Measurements from ENCODE around the gene MPP3.

The MPP3 gene

DNA sequence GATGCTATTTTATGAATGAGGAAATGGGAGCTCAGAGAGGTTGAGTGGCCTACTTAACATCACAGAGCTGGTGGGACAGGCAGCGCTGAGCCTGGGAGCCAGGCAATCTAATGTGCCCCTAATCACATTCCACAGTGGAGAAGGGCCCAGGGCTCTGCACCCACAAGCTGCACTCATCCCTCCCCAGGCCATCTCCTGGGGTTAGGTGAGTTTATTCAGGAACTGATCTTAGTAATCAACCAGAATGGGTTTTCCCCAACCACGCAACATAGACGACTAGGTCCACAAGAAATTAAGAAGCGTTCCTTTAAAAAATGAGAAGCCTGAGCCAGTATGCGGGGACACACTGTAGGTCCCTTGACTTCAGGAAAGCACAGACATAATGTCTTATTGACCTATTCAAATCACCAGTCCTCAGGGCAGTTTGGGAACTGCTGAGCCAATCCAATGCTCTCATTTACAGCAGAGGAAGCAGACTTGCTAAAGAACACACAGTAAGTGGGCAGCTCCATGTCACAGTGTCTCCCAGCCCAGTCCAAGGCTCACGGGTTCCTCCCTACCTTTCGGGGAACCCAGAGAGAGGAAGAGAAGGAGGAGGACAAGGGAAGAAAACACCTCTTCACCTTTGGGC is 2.3 kb downstream of the MPP3 start:
- DNase-seq, result peak; percentile 29

GRCh38 chr17:43829738-43830137 is 3.2 kb downstream of the MPP3 start:
- no peak for DNase-seq

GRCh38 chr17:43827596-43827995 is 5.3 kb downstream of the MPP3 start:
- no peak for DNase-seq

DNA sequence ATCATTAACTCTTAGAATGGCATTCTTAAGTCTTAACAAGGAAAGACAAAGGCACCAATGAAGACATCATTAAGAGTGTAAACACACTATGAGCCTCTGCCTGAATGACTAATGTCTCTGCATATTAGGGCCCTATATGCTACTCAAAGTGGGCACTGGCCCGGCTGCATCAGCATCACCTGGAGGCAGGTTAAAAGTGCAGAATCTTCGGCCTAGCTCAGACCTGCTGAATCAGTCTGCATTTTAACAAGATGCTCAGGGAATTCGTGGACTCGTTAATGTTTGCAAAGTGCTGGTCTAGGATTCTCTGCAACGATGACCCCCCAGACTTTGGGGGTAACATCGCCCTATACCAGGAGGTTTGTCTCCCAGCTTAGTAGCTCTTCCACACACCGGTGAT is 6.7 kb downstream of the MPP3 start:
- no peak for DNase-seq

GRCh38 chr17:43825567-43825966 is 7.4 kb downstream of the MPP3 start:
- DNase-seq, result no peak

DNA sequence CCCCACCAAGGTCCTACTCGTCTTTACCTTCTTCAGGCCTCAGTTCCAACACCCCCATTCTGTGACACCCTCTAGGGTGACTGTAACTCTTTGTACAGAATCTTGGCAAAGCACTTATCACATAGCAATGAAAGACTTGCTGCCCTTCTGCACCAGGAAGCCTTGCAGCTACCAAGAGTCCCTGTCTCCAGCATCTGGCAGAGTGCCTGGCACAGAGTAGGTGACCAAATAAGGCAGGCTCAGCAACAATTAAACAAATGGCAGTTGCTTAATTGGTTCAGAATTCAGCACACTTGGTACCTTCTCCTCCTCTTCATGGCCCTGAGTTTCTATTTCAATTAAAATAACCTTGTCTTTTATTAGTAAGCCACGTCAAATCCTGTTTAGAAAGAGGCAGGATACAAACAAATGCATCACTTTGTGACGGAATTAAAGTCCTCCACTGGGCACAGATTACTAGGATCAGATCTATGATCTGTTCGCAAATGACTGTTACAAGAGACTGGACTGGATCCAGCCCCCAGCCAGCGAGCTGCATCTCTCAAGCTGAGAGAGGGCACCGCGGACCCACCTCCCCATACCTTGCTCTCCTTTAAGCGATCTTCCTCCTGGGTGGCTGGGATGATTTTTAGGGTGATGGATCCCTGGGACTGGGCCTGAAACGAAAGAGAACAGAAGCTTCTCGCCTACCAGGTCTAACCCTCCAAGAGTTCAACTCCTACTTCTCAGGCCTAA is 9.4 kb downstream of the MPP3 start:
- no peak for DNase-seq

DNA sequence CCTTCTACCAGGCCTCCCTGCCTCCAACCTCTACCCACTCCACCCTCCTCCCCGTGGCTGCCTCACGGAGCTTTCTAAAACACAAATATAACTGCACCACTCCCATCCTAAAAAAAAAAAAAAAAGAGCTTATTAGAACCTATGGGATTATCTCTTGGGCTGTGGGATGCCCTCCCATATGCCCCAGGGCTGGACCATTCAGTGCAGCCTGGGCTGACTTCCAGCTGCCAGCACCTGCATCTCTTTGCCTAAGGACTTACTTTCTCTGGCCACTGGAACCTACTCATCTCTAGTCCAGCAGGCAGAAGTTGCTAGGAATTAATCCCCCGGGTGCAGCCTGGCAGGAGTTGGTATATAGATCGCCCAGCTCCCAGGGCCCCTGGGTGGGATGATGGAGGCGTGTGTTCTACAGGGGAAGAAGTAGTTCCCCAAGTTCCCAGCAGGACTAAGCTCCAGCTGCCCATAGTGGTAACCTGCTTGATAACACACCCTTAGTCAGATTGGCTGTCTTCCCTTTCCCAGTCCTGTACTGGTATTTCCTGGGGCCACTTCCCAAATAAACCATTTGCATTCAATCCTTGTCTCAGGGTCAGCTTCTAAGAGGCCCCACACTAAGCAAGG is 10.3 kb downstream of the MPP3 start:
- DNase-seq, result no peak

DNA sequence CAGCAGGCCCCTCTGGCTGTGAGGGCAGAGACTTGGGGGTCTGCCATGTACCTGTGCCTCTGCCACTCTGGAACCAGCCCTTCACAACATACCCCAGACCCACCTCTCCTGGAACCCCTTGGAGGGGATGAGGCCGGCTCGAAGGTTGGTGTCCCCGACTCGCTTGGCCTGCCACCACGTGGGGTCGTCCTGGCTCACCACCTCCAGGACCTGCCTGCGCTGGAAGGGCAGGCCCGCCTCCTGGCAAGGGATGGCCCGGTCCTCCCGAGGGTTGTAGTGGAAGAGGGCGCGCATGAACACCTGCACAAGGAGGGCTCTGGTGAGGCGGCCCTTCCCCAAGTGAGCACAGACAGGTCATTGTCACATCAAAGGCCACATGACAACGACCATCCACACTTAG is 12.2 kb downstream of the MPP3 start:
- DNase-seq, result no peak

DNA sequence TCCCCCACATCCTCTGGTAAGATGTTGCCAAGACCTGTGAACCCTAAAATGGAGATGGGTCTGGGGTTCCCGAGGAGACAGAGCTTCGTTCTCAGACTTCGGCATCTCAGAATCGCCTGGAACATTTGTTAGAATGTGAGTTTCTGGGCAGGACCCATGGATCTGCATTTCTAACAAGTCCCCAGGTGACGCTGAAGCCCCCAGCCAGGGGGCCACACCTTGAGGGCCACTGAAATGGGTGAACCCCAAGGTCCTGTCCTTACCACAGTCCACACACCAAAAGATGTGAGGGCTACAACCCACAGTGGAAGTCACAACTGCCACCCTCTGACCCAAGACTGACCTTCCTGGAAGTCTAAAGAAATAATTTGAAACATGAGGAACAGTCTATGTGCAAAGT is 14.0 kb downstream of the MPP3 start:
- no peak for DNase-seq

- no peak for DNase-seq
Measured at GRCh38 chr17:43817826-43818225, 15.1 kb downstream of the MPP3 start.

DNA sequence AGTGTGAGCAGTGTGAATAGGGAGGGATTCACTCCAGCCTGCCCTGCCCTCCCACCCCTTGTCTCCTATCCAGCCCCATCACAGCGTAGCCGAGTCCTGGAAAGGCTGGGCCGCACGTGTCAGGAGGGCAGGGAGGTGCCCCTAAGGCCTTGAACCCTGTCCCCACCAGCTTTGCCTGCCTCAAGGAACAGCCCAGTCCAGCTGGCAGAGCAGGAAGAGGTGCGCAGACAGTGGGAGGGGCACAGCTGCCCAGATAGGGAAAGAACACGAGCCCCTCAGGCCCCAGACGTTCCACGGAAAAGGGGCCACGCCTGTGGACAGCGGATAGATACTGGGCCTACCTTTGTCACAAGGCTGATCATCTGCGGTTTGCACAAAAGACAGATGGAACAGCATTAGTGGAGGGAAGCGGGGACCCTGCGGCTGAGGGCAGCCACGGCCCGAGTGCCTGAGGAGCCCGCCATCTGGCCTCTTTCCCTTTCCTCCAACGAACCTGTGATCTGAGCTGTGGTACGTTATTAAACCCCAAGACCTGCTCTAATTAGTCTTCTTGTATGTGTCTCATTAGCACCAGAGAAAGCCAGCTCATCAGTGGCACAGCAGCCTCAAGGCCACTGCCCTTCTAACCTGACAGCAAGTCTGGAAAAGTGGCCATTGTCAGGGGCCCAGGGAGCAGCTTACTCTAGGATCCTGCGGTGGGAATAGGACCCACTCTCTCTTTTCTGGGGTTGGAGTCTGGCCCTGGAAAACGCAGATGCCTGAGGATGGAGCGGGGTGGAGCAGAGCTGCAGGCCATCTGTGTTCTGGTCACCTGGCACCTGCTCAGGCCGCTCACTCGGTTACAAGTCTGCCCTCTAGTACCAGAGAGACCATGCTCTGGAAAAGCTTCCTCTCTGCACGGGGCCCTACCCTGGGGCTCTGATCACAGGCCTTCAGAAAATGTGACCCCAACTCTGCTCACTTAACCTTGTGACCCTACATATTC is 16.3 kb downstream of the MPP3 start:
- DNase-seq, result no peak

- no peak for DNase-seq
Measured at GRCh38 chr17:43814714-43815113, 18.2 kb downstream of the MPP3 start.

GRCh38 chr17:43814026-43814425 is 18.9 kb downstream of the MPP3 start:
- no peak for DNase-seq

DNA sequence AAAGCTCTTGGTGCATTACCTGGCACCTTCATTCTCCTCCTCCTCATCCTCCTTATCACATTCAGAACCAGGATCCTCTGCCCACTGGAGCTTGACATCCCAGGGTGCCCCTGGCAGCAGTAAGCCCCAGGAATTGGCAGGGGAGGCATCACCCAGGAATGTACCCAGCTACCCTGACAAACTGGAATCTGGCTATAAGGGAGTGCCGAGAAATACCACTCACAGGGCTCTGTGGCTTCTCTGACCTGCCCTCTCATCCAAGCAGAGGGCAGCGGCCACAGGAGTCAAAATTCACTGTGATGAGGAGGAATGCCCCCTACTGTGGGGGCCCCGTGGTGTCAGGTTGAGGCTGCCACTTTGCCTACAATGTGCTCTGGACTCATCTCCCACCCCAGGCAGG is 19.6 kb downstream of the MPP3 start:
- no peak for DNase-seq

GRCh38 chr17:43812396-43813265 is 20.3 kb downstream of the MPP3 start:
- no peak for DNase-seq

- DNase-seq, result no peak
Measured at GRCh38 chr17:43810823-43811222, 22.1 kb downstream of the MPP3 start.

DNA sequence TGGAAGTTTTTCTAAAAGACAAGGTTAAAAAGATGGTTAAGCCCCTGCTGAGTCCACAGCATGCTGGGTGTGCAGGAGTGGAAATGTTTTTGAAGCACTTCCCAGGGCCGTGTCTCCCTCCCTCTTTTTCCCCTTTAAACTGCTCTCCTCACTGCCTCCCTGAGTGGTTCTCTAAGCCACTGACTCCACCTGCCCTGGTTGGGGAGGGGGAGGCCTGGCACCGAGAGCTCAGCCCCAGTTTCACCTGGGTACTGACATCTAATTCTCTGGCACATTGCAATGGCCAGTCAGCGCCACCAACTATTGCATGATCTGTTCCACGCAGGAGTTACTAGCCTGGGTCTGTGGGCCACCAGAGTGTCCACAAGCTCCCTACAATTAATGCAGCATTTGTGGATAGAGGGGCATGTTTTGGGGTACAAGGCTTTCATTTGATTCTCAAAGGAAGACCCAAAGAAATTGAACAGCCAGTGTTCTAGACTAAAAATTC is 22.7 kb downstream of the MPP3 start:
- no peak for DNase-seq

- no peak for DNase-seq
Measured at GRCh38 chr17:43809121-43809520, 23.8 kb downstream of the MPP3 start.

DNA sequence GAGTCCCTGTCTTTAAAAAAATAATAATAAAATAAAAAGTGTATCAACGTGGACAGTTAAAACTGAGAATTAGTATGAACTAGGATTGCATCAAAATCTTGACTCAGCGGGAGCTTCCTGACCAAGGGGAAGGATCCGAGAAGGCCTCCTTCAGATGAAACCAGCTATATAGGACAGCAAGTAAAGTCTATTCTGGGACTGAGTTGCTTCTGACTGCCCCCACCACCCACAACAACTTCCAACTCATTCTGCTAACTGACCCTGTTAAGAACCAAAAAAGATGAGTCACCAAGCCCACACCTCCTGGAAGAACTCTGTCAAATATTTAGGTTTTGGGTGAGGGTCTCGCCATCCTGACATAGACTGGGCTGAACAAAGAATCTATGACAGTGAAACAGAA is 24.9 kb downstream of the MPP3 start:
- no peak for DNase-seq

DNA sequence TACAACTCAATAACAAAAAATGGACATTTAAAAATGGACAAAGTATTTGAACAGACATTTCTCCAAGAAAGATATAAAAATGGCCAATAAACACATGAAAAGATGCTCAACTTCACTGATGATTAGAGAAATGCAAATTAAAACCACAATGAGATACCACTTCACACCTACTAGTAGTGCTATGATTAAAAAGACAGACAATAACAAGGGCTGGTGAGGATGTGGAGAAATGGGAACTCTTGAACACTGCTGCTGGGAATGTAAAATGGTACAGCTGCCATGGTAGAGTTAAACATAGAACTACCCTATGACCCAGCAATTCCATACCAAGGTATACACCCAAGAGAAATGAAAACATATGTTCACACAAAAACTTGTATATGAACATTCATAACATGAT is 27.8 kb downstream of the MPP3 start:
- DNase-seq, result no peak

DNA sequence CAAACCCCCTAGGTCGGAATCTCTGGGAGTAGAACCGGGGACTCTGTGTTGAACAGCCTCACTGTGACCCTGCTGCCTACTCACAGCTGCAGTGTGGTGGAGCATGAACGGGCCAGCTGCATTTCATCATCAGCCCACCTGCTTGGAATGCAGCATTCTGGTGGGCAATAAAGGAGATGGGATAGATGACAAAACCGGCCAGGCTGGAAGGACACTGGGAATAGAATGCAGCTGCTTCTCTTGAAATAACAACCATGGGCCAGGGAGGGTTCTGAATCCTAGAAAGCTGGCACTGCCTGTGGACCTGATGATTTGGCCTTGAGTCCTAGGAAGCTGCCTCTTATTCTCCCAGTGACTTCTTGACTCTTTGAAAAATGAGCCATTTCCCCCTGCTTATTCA is 29.2 kb downstream of the MPP3 start:
- DNase-seq, result no peak

GRCh38 chr17:43801844-43802243 is 31.1 kb downstream of the MPP3 start:
- DNase-seq, result no peak
